ENCODE results near the gene IPO11. TPM values are rescaled to one million over a fixed set of nuclear protein-coding genes. Genes with fewer than 3 reads are reported as not detected.

IPO11 gene
- total RNA-seq, 1 experiment from 2014 or later: 16.1 TPM

GRCh38 chr5:62597314-62597713 lies 184.8 kb downstream of the IPO11 start:
- Histone ChIP-seq H3K36me3 (ENCODE audit: low read depth, low read length) (no peaks in the 10 kb centered on the region), H3K27ac (ENCODE audit: low read length) (no peak overlapping the region), H3K27me3 (ENCODE audit: low read length) (no peaks in the 10 kb centered on the region), H3K4me3 (ENCODE audit: low read length) (no peak overlapping the region), H3F3A (ENCODE audit: low read length, unreplicated experiment) (no peaks in the 10 kb centered on the region), H4K20me1 (ENCODE audit: low read length) (no peaks in the 10 kb centered on the region), H3K4me1 (ENCODE audit: insufficient read depth, low read length) (peaks cover 21% of the 10 kb centered on the region), H3K4me2 (ENCODE audit: low read length) (no peak overlapping the region), H2AFZ (ENCODE audit: low read length) (no peak overlapping the region), H3K9ac (ENCODE audit: low read length) (no peak overlapping the region), H3K9me2 (replicated peaks; ENCODE audit: low read length) (no peaks in the 10 kb centered on the region), H3K79me2 (ENCODE audit: low read length) (no peaks in the 10 kb centered on the region), H3K9me3 (ENCODE audit: low read length) (no peaks in the 10 kb centered on the region)
- ChIA-PET CTCF (no interaction called here), POLR2A (ENCODE audit: unreplicated experiment) (no interaction called here)
- TF ChIP-seq, protein P1, sequence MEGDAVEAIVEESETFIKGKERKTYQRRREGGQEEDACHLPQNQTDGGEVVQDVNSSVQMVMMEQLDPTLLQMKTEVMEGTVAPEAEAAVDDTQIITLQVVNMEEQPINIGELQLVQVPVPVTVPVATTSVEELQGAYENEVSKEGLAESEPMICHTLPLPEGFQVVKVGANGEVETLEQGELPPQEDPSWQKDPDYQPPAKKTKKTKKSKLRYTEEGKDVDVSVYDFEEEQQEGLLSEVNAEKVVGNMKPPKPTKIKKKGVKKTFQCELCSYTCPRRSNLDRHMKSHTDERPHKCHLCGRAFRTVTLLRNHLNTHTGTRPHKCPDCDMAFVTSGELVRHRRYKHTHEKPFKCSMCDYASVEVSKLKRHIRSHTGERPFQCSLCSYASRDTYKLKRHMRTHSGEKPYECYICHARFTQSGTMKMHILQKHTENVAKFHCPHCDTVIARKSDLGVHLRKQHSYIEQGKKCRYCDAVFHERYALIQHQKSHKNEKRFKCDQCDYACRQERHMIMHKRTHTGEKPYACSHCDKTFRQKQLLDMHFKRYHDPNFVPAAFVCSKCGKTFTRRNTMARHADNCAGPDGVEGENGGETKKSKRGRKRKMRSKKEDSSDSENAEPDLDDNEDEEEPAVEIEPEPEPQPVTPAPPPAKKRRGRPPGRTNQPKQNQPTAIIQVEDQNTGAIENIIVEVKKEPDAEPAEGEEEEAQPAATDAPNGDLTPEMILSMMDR (conservative IDR thresholded peaks at IDR 0.05; ENCODE audit: low read depth, low read length): no peak
- TF ChIP-seq EZH2 (IDR thresholded peaks at IDR 0.05; ENCODE audit: low read length, unreplicated experiment): no peak
- TF ChIP-seq EZH2phosphoT487 (IDR thresholded peaks at IDR 0.05; ENCODE audit: borderline replicate concordance, low read length): no peak
- intact Hi-C loops (cut with micrococcal nuclease): loop anchor here (5.0 kb wide), 1 partner anchor 125 kb away; no protein-coding TSS in a partner anchor
- ATAC-seq (no peak), DNase-seq (no peak)
- no TSS peak for BruUV-seq (replicated peaks)

DNA sequence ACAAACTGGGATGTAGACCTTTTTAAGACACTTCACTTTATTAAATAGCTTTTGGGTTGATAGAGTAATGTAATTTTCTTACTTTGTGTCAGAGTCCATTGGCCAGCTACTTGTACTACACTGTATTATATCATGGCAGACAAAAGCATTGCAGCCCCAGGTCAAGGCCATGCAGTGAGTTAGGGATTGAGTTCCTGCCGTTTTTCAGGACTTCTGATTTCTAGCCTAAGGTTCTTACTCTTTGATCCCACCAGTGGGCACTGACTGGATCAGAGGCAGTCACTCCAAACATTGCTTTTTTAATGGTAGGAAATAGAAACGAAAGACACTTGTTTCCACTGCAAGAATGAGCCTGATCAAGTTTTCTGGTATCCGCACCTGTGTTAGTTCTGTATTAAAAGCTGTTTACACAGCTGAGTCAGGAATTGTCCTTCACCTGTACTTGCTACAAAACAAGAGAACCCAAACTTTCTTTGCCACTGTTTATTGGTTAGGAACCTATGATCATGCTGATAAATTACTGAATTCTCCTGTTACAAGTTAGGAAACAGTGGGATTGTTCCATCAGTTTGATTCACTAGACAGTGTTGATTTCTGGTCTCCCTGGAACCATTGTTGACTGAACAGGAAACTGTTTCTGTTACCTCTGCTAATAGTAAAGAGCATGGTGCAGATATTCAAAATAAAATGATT lies 188.1 kb downstream of the IPO11 start:
- H3K79me2 ChIP-seq (ENCODE audit: low read length): no peaks in the 10 kb centered on the region
- no peaks in the 10 kb centered on the region for H4K20me1 ChIP-seq (ENCODE audit: low read length)
- no peaks in the 10 kb centered on the region for H3K27me3 ChIP-seq (ENCODE audit: low read length)
- ChIA-PET POLR2A (ENCODE audit: unreplicated experiment) (no interaction called here), CTCF (no interaction called here)
- intact Hi-C loops (cut with micrococcal nuclease): no loop called here
- TF ChIP-seq, protein P1 (conservative IDR thresholded peaks at IDR 0.05; ENCODE audit: low read depth, low read length): no peak
- TF ChIP-seq EZH2phosphoT487 (IDR thresholded peaks at IDR 0.05; ENCODE audit: borderline replicate concordance, low read length): no peak
- TF ChIP-seq EZH2 (IDR thresholded peaks at IDR 0.05; ENCODE audit: low read length, unreplicated experiment): no peak
- no peaks in the 10 kb centered on the region for H3K9me3 ChIP-seq (ENCODE audit: low read length)
- no peaks in the 10 kb centered on the region for H3F3A ChIP-seq (ENCODE audit: low read length, unreplicated experiment)
- no peak overlapping the region for H2AFZ ChIP-seq (ENCODE audit: low read length)
- peak overlapping the region; percentile 27; the same call in 1 of the 2 replicates for H3K27ac ChIP-seq (ENCODE audit: low read length)
- H3K9ac ChIP-seq (ENCODE audit: low read length): no peak overlapping the region
- H3K36me3 ChIP-seq (ENCODE audit: low read depth, low read length): peaks cover 3% of the 10 kb centered on the region; the same call in 1 of the 2 replicates
- no TSS peak for BruUV-seq (replicated peaks)
- no peaks in the 10 kb centered on the region for H3K9me2 ChIP-seq (replicated peaks; ENCODE audit: low read length)
- H3K4me2 ChIP-seq (ENCODE audit: low read length): peak overlapping the region; percentile 44
- ATAC-seq: peak; percentile 72
- H3K4me3 ChIP-seq (ENCODE audit: low read length): no peak overlapping the region
- H3K4me1 ChIP-seq (ENCODE audit: insufficient read depth, low read length): peaks cover 21% of the 10 kb centered on the region
- peak; percentile 68 for DNase-seq

- H3K4me1 ChIP-seq (ENCODE audit: insufficient read depth, low read length): peaks cover 13% of the 10 kb centered on the region
- H3K9me3 ChIP-seq (ENCODE audit: low read length): no peaks in the 10 kb centered on the region
- TF ChIP-seq EZH2phosphoT487 (IDR thresholded peaks at IDR 0.05; ENCODE audit: borderline replicate concordance, low read length) (no peak), EZH2 (IDR thresholded peaks at IDR 0.05; ENCODE audit: low read length, unreplicated experiment) (no peak)
- TF ChIP-seq, protein P1 (conservative IDR thresholded peaks at IDR 0.05; ENCODE audit: low read depth, low read length): no peak
- no peak overlapping the region for H3K4me3 ChIP-seq (ENCODE audit: low read length)
- no TSS peak for BruUV-seq (replicated peaks)
- no peaks in the 10 kb centered on the region for H4K20me1 ChIP-seq (ENCODE audit: low read length)
- H3K79me2 ChIP-seq (ENCODE audit: low read length): no peaks in the 10 kb centered on the region
- H3K27me3 ChIP-seq (ENCODE audit: low read length): no peaks in the 10 kb centered on the region
- POLR2A ChIA-PET (ENCODE audit: unreplicated experiment): no interaction called here
- no peak overlapping the region for H3K4me2 ChIP-seq (ENCODE audit: low read length)
- CTCF ChIA-PET: no interaction called here
- no peak overlapping the region for H3K27ac ChIP-seq (ENCODE audit: low read length)
- peak; percentile 23 for DNase-seq
- no peak overlapping the region for H2AFZ ChIP-seq (ENCODE audit: low read length)
- intact Hi-C loops (cut with micrococcal nuclease): no loop called here
- ATAC-seq: no peak
- no peaks in the 10 kb centered on the region for H3F3A ChIP-seq (ENCODE audit: low read length, unreplicated experiment)
- H3K36me3 ChIP-seq (ENCODE audit: low read depth, low read length): peaks cover 3% of the 10 kb centered on the region; the same call in 1 of the 2 replicates
- H3K9ac ChIP-seq (ENCODE audit: low read length): no peak overlapping the region
- H3K9me2 ChIP-seq (replicated peaks; ENCODE audit: low read length): no peaks in the 10 kb centered on the region
Measured at GRCh38 chr5:62603934-62604333, 191.4 kb downstream of the IPO11 start.
